ENCODE results near the gene TNFRSF12A. TPM values are rescaled to one million over a fixed set of nuclear protein-coding genes. Genes with fewer than 3 reads are reported as not detected.

TNFRSF12A gene, protein sequence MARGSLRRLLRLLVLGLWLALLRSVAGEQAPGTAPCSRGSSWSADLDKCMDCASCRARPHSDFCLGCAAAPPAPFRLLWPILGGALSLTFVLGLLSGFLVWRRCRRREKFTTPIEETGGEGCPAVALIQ
- total RNA-seq = 258 and 401 TPM in 2 replicates

DNA sequence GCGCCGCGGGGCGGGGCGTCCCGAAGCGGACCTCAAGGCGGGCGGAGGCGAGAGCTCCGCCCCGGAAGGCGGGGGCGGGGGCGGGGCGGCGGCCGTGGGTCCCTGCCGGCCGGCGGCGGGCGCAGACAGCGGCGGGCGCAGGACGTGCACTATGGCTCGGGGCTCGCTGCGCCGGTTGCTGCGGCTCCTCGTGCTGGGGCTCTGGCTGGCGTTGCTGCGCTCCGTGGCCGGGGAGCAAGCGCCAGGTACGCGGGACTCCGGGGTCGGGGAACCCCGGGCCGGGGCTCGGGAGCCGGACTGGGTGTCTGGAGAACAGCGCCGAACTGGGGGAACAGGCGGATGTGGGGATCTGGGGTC is at the start of gene TNFRSF12A:
TNFRSF12A (plus strand) TSS at position 122 of the 357 bp plus-strand sequence; CDS start at position 152, 30 bp downstream.

DNA sequence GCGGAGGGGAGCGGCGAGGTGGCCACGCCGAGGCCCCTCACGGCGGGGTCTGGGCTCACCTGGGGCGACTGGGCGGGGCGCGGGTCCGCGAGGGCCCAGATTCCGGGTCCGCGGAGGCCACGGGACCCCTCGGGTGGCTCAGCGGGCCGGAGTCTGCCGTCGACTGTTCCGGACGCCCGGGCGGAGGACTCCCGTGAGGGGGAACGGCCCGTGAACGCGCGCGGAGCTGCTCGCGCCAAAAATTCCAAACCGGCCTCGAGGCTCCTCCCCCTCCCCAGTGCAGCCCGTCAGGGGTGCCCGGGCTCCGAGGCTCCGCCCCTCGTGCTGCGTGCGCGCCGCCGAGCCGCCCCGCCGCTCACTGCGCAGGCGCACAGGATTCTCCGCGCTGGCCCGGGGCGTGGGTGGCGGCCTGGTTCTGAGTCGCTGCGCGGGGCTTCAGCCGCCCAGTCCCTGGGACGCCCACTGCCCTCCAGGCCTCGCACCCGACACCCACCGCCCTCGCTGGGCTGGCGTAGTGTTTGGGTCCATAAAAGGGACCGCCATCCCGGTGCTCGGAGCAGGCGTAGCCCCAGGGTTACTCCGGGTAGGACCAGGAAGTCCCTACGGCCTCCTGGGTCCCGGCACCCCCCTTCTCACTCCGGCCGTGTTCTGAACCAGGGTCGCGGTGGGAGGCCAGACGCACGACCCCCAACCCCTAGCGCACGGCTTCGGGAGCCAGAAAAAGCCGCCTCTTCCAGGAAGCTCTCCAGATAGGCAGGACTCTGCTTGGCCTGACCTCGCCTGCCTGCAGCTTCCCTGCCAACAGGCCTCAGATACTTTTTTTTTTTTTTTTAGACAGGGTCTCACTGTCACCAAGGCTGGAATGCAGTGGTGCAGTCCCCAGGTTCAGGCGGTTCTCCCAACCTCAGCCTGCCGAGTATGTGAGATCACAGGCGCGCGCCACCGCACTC is 39.7 kb upstream of the TNFRSF12A start, which contains the start of gene PKMYT1:
PKMYT1 (minus strand) TSS at position 220 of the 950 bp plus-strand sequence. CDS start 789 bp downstream, outside the sequence.

GRCh38 chr16:3012828-3013420 is 7.2 kb upstream of the TNFRSF12A start, which contains the start of gene CLDN9:
TSS of gene CLDN9 (plus strand) at chr16:3012923. CDS start at chr16:3013363, 440 bp downstream.

GRCh38 chr16:3017794-3018506 is 2.2 kb upstream of the TNFRSF12A start, which contains the start of gene CLDN6:
TSS of gene CLDN6 (minus strand) at chr16:3018183. CDS start at chr16:3016021, 2,162 bp downstream.

DNA sequence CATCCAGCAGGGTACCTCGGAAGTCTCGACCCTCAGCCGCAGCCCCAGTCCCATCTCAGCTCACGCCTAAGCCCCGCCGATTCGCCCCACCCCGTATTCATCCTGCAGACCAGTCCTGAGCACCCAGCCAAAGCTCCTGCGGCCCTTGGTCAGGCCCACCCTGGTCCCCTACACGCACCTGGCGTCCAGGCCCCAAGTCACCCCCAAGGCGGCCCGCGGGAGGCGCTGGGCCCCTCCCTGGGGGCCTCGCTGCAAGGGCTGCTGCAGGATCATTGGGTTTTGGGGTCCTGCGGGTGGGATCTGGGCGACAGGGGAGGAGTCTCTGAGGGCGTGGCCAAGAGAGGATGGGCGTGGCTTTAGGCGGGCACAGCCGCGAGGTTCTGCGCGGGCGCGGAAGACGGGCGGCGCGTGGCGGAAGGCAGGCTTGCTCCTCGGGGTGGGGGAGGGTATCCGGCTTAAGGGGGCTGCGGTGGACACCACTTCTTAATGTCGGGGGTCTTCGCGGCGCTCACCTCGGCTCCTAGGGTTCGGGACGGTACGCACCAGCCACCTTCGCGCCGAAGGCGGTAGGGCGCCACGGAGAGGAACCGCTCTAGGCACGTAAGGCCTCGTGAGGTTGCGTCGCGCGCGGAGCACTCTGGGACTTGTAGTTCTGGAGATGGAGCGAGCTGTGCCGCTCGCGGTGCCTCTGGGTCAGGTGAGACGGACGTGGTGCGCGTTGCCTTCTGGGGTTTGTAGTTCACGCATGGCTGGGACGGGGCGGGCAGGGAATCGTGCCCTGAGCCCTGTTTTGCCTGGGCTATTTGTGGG is 3.7 kb downstream of the TNFRSF12A start, which contains the start of the genes HCFC1R1 and THOC6:
HCFC1R1 (minus strand) TSS at position 274 of the 810 bp plus-strand sequence; CDS start at position 273, 1 bp downstream.
THOC6 (plus strand) TSS at position 367 of the 810 bp plus-strand sequence; CDS start at position 659, 292 bp downstream.

DNA sequence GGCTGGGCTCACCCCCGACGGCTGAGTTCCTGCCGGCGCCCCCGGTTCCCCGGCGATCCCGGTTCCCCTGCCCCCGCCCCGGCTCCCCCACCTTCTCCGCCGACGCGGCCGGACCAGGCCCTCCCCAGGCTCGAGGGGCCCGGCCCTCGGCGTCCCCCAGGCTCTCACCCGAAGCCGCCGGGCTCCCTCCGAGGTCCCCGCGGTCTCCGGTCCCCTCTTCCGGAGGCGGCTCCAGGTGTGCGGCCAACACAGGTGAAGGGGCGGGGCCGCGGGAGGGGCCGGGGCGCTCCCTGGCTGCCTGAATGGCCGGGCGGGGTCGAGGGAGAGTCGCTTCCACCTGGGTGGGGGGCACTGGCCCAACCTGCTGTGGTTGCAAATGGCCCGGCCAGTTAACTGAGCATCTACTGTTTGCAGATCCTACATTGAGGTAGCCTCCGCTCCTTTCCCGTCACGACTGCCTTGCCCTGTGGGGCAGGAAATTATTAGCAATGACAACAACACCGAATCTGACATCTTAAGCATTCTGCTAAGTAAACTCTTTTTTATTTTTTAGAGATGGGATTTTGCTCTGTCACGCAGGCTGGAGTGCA is 16.7 kb downstream of the TNFRSF12A start, which contains the start of gene BICDL2:
BICDL2 (minus strand) TSS at position 219 of the 590 bp plus-strand sequence. CDS start 1,448 bp downstream, outside the sequence.

DNA sequence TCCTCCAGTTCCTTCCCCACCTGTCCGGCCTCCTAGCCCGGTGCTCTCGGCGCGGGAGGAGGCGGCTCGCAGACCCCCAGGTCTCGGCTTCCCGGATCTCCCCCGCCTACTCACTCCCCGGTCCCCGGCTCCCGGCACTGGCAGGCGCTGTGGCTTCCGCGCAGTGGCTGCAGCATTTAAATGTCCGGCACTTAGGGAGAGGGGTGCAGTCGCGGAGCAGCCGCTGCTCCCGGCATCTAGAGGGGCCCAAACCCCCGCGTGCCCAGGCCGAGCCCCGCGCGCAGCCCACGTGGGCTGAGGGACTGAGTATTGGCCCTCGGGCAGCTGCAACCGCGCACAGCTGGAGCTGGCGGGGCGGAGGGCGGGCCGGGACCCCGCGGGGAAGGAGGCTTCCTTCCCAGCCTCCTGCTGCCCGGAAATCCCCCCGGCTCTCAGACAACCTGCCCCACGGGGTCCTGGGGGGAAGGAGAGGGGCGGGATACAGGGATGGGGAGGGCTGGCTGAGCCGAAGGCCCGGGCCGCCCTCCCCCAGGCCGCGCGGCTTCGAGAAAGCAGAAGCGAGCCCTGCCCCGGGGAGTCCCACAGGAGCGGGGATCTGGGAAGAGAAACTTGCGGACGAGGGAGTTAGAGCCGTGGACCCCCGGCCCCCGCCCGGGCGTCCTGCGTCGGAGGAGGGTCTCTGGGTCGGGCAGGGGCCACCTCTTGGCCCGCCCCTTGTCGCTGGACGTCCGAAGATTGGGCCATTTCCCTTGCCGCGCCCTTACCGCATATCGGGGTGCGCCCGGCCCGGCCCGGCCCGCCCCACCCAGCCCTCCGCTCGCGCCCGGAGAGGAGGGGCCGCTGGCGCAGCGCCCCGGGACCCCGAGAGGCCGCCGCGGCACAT is 25.8 kb downstream of the TNFRSF12A start, which contains the start of gene MMP25:
MMP25 (plus strand) TSS at position 804 of the 883 bp plus-strand sequence. CDS start 357 bp downstream, outside the sequence.

GRCh38 chr16:3065069-3065741 is 45.0 kb downstream of the TNFRSF12A start, which contains the start of gene IL32:
TSS of gene IL32 (plus strand) at chr16:3065640. CDS start at chr16:3065812, 172 bp downstream.

Other genes with a start within 250 kb of the TNFRSF12A start
- 323 and 366 TPM in 2 replicates for gene ELOB, start 243.1 kb upstream of the TNFRSF12A start, total RNA-seq
- not detected in 2 replicates for gene PRSS33, start 232.8 kb upstream of the TNFRSF12A start, total RNA-seq
- not detected in 2 replicates for gene PRSS41, start 221.9 kb upstream of the TNFRSF12A start, total RNA-seq
- gene PRSS21, start 203.1 kb upstream of the TNFRSF12A start, total RNA-seq = 1.7 TPM in 2 replicates
- gene ZG16B, start 190.1 kb upstream of the TNFRSF12A start, total RNA-seq = 2.5 and 3.8 TPM in 2 replicates
- under 0.01 TPM in 1 of 2 replicates, not detected in the other for gene PRSS22, start 162.2 kb upstream of the TNFRSF12A start, total RNA-seq
- gene FLYWCH2, start 137.2 kb upstream of the TNFRSF12A start, total RNA-seq = 45.1 and 91.6 TPM in 2 replicates
- 38.3 and 41.2 TPM in 2 replicates for gene FLYWCH1, start 108.4 kb upstream of the TNFRSF12A start, total RNA-seq
- under 0.01 TPM in 1 of 2 replicates, not detected in the other for gene KREMEN2, start 56.1 kb upstream of the TNFRSF12A start, total RNA-seq
- 1.7 and 8.1 TPM in 2 replicates for gene PAQR4, start 51.0 kb upstream of the TNFRSF12A start, total RNA-seq
- 0.56 and 12.8 TPM in 2 replicates for gene PKMYT1, start 39.9 kb upstream of the TNFRSF12A start, total RNA-seq
- not detected in 2 replicates for gene CLDN9, start 7.4 kb upstream of the TNFRSF12A start, total RNA-seq
- 0.19 TPM in 1 of 2 replicates, not detected in the other for gene CLDN6, start 2.2 kb upstream of the TNFRSF12A start, total RNA-seq
- gene HCFC1R1, start 3.6 kb downstream of the TNFRSF12A start, total RNA-seq = 7.1 and 10.4 TPM in 2 replicates
- 18.0 and 30.1 TPM in 2 replicates for gene THOC6, start 3.7 kb downstream of the TNFRSF12A start, total RNA-seq
- 0.38 and 0.56 TPM in 2 replicates for gene BICDL2, start 16.6 kb downstream of the TNFRSF12A start, total RNA-seq
- under 0.01 TPM in 1 of 2 replicates, not detected in the other for gene MMP25, start 26.2 kb downstream of the TNFRSF12A start, total RNA-seq
- 7.1 and 32.4 TPM in 2 replicates for gene IL32, start 45.3 kb downstream of the TNFRSF12A start, total RNA-seq
- not detected in 2 replicates for gene ZSCAN10, start 78.9 kb downstream of the TNFRSF12A start, total RNA-seq
- gene ZNF205, start 92.2 kb downstream of the TNFRSF12A start, total RNA-seq = 12.5 and 13.8 TPM in 2 replicates
- 5.1 and 5.9 TPM in 2 replicates for gene ZNF213, start 114.7 kb downstream of the TNFRSF12A start, total RNA-seq
- not detected in 2 replicates for gene OR1F1, start 167.8 kb downstream of the TNFRSF12A start, total RNA-seq
- 9.3 and 11.1 TPM in 2 replicates for gene ZNF200, start 214.8 kb downstream of the TNFRSF12A start, total RNA-seq
- under 0.01 TPM in 1 of 2 replicates, not detected in the other for gene MEFV, start 236.3 kb downstream of the TNFRSF12A start, total RNA-seq